HG02610 (cell line): Measurements from ENCODE around the gene MCRIP2.
"Not testable (repeated sequence)": the region's sequence is repeated elsewhere in the genome, so short reads cannot be mapped to it uniquely, and the experiment has no call there.

Experiments used
- ATAC-seq: cut with Tn5 transposase; IDR thresholded peaks from one replicate; pipeline ENCODE4 v1.9.1; 2021; ENCODE audit warnings: mild to moderate bottlenecking, moderate library complexity; ENCODE audit not compliant: unreplicated experiment

The MCRIP2 gene

GRCh38 chr16:678858-679813, 37.5 kb downstream of the MCRIP2 start:
- ATAC-seq: no peak

GRCh38 chr16:679814-680624, 38.4 kb downstream of the MCRIP2 start, which contains the start of gene STUB1:
STUB1 (plus strand) TSS chr16:680410; CDS start chr16:680526, 116 bp downstream.
- ATAC-seq: peak; percentile 34

GRCh38 chr16:680625-680945, 39.0 kb downstream of the MCRIP2 start:
- ATAC-seq: no peak

- ATAC-seq: no peak
Observed at GRCh38 chr16:680967-681745, 39.5 kb downstream of the MCRIP2 start.

GRCh38 chr16:681746-682427, 40.3 kb downstream of the MCRIP2 start:
- ATAC-seq: no peak

- ATAC-seq: no peak
Observed at GRCh38 chr16:682493-683395, 41.1 kb downstream of the MCRIP2 start.

GRCh38 chr16:683396-684070, 41.9 kb downstream of the MCRIP2 start:
- ATAC-seq: no peak

- peak; percentile 60 for ATAC-seq
Observed at GRCh38 chr16:684071-684794, 42.6 kb downstream of the MCRIP2 start, which contains the start of gene JMJD8. JMJD8 (minus strand) TSS chr16:684334; CDS start chr16:684319, 15 bp downstream.

GRCh38 chr16:684961-685696, 43.5 kb downstream of the MCRIP2 start:
- no peak for ATAC-seq

- no peak for ATAC-seq
Observed at GRCh38 chr16:685967-686366, 44.3 kb downstream of the MCRIP2 start.

GRCh38 chr16:686459-687260, 45.0 kb downstream of the MCRIP2 start:
- ATAC-seq: no peak

- no peak for ATAC-seq
Observed at GRCh38 chr16:687499-687898, 45.9 kb downstream of the MCRIP2 start.

GRCh38 chr16:689175-689897, 47.7 kb downstream of the MCRIP2 start:
- ATAC-seq: no peak

GRCh38 chr16:691242-691641, 49.6 kb downstream of the MCRIP2 start:
- ATAC-seq: not testable (repeated sequence)

GRCh38 chr16:692356-693108, 50.9 kb downstream of the MCRIP2 start:
- ATAC-seq: no peak
